Testis (tissue), 2 donors: ENCODE data around the gene SENP1.

Experiments
- CTCF ChIP-seq, 3 experiments: fragments of 450-650 bp in 2 of 3; fragments of 200-600 bp in 1 of 3; sonication (generic) in 1 of 3; IDR thresholded peaks; one replicate each; pipeline ENCODE4 v1.5.1; 2016 to 2019; ENCODE audit warnings: antibody characterized with exemption in 3 of 3, mild to moderate bottlenecking in 2 of 3, moderate library complexity in 1 of 3
- POLR2A ChIP-seq: fragments of 450-650 bp; IDR thresholded peaks from one replicate; pipeline ENCODE4 v1.6.1; 2017; ENCODE audit warnings: antibody characterized with exemption, mild to moderate bottlenecking, moderate library complexity

DNA sequence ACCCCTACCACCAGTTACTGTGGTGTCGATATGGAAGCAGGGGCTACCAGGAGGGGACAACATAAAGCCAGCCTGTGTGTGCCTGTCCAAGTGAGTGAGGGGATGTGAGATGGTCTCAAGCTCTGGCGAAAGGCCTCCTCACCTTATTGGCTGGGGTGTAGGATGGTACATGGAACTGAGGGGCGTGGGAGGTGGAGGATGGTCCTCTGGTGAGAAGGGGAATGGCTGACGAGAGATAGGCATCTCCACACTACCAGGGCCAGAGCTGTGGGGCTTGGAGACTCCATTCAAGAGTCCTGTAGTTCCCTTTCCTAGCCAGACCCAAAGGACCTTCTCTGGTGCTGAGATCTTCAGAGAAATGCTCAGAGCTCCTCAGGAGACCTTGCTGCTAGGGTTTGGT lies 69.1 kb downstream of the SENP1 start:
- TF ChIP-seq CTCF (IDR thresholded peaks at IDR 0.05) (no peak), POLR2A (no peak)
